GM12892 (cell line): ENCODE results near the gene FAM47E.
A peak's percentile ranks its signal among the peaks of the same experiment; 100 is the strongest.

Experiments used
- DNase-seq: peaks from one replicate; pipeline ENCODE4 v3.0.0; 2011; ENCODE audit not compliant: insufficient read length
- FAIRE-seq: peaks from 2 replicates; lab custom pipeline; 2011; peaks lifted over from hg19 to GRCh38; lab: Jason Lieb, UNC
- POLR2A ChIP-seq: IDR thresholded peaks from 2 replicates; pipeline ENCODE4 v1.6.1; 2011; ENCODE audit warnings: low read depth, low read length, control low read depth
- POLR2AphosphoS5 ChIP-seq: IDR thresholded peaks from 2 replicates; pipeline ENCODE4 v1.6.1; 2011; ENCODE audit warnings: low read depth, low read length, control low read depth
- TAF1 ChIP-seq: IDR thresholded peaks from 2 replicates; pipeline ENCODE4 v1.6.1; 2011; ENCODE audit warnings: low read depth, mild to moderate bottlenecking, control low read depth, low read length, borderline replicate concordance

Gene FAM47E

DNA sequence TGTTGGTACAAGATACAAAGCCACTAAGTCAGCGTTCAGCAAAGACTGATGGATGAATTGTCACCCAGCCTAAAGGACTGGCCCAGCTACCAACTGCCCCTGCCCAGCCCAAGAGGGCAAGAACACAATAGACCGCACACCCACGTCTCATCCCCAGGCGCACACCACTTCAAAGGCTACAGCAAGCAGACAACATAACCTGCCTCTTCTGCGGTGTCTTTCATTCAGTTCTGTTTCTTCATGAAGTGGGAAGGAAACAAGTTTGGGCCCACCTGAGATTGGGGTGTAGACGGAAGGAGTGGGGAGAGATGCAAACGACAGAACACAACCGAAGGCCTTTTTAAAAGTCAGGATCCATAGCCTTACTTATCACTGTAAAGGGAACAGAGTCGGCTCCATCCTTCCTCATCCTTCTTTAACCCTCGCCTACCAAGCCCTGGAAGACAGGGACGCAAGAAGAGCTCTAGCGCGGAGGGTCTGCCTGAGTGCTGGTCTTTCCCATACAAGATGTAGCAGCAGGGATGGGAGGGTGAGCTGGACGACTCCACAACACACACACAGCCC is 38.6 kb upstream of the FAM47E start:
- DNase-seq: no peak
- no peak for TF ChIP-seq TAF1
- TF ChIP-seq POLR2A: no peak
- TF ChIP-seq POLR2AphosphoS5: no peak
- peak; percentile 78 for FAIRE-seq

DNA sequence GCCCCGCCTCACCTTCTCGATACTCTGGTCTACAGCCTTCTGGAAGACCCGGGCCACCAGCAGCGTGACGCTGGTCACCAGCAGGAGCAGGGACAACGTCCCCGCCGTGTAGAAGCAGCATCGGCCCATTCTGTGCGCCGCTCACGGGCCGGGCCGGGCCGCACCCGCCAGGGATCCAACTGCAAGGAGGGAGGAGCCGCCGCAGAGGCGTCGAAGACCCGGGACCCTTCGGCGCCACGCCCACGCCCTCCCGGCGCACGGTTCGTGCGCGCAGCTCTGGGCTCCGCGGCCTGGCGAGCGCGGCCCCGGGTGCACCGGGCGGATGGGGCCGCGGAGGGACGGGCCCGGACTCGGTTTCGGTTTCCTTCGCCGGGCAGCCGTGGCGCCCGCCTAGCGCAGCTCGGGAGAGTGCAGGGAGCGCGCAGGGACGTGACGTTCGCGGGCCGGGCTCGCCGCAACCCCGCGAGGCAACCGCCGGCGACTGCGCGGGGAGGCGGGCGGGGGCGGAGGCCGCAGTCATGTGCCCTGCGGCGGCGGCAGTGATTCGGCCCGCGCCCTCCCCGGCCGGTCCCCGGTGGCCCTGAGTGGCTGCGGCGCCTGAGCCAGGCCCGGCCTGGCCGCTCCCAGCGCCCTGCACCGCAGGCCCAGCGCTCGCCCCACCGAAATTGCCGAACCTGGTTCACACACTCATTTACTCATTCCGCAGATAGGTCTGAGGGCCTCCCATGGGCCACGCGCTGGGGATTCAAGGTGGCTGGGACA is 37.9 kb upstream of the FAM47E start, which contains the start of gene SCARB2:
Gene SCARB2 (minus strand): TSS at position 410 of the 762 bp plus-strand sequence. CDS start 281 bp downstream, at position 129.
- TF ChIP-seq TAF1 (no peak), POLR2AphosphoS5 (0 out of 2 replicates have a peak, but pooled peaks have one; percentile 21), POLR2A (peak; percentile 60; the same call in 1 of the 2 replicates)
- peak; percentile 62 for DNase-seq
- FAIRE-seq: peak; percentile 94

DNA sequence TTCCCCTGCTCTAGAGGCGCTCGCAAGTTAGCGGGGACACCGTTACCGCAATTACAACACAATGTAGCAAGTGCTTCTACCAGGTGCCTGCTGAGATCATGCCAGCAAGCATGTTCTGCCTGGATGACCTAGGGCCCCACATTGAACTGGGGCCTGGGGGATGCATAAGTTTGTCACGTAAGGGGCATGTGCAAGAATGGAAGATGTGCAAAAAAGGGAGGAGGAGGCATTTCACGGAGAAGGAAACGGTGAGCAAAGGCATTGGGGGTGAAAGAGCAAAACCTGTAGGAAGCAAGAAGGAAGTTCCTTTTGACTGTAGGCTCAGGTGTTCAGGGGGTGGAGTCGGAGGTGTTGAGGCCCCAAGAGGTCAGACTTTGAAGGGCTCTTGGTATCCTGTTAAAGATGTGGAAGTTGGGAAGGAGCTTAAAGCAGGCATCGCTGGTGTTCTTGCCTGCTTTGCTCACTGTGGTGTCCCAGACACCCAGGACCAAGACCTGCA is 37.3 kb upstream of the FAM47E start:
- no peak for DNase-seq
- FAIRE-seq: no peak
- TF ChIP-seq POLR2AphosphoS5 (no peak), TAF1 (no peak), POLR2A (no peak)

DNA sequence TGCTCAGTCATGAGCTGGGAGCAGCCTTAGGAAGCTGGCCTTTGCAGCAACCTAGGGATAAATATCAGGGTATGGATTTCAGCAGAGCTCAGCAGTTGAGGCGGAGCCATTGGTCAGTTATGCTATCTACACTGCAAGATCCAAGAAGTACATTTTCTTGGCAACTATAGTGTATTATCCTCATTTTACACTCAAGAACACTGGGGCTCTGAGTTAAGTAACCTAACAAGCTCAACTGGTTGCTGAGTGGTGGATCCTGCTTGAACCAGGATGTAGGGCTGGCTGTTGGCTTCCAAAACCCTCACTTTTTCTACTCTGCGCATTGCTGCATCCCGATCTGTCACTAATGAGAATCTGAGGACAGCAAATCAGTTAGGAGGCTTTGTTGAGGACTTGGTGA is 36.4 kb upstream of the FAM47E start:
- DNase-seq (no peak), FAIRE-seq (no peak)
- TF ChIP-seq POLR2AphosphoS5: no peak
- no peak for TF ChIP-seq TAF1
- TF ChIP-seq POLR2A: no peak

DNA sequence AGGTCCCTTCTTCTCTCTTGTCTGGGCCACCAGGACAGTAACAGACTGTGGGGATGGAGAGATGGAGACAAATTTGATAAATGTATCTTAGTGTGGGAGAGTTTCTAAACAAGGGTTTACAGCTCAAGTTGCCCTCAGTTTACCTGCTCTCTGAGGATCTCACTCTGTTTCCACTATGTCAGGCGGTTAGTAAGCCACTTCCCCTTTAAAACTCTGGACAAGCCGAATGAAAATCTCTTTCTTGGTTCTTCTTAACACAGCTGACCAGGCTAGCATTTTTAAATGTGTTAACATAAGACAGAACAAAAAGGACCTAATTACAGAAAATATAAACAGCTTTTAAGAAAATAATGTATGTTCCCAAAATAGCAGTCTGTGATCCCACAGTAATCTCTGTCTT is 35.0 kb upstream of the FAM47E start:
- FAIRE-seq (no peak), DNase-seq (no peak)
- TF ChIP-seq POLR2AphosphoS5: no peak
- TF ChIP-seq TAF1: no peak
- TF ChIP-seq POLR2A: no peak

DNA sequence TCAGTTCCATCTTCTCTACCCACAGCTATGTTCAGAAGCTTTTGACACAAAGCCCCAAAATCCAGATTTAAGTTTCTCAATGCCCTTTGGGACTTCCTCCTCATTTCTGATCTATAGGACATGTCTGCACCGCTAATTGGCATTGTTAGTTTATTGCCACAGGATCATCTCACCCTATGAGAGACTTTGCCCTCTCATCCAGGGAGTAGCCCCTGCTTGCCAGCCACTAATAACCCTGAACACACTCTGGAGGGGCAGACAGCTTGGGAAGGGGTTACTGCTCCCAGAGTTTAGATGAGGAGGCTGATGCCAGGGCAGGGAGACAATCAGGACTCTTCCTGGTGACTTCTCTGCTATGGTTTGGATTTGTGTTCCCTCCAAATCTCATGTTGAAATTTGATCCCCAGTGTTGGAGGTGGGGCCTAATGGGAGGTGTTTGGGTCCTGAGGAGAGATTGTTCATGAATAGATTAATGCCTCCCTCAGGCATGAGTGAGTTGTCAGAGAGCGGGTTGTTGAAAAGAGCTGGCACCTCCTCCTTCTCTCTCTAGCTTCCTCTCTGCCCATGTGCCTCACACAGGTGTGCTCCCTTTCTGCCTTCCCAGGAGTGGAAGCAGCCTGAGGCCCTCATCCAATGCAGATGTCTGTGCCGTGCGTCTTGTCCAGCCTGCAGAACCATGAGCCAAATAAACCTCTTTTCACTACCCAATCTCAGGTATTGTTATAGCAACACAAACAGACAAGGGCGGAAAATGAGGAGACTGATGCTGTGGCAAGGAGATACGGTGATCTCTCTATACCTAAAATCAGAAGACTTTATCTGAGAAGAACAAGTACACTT is 34.3 kb upstream of the FAM47E start:
- FAIRE-seq (no peak), DNase-seq (no peak)
- TF ChIP-seq TAF1 (no peak), POLR2A (no peak), POLR2AphosphoS5 (no peak)

DNA sequence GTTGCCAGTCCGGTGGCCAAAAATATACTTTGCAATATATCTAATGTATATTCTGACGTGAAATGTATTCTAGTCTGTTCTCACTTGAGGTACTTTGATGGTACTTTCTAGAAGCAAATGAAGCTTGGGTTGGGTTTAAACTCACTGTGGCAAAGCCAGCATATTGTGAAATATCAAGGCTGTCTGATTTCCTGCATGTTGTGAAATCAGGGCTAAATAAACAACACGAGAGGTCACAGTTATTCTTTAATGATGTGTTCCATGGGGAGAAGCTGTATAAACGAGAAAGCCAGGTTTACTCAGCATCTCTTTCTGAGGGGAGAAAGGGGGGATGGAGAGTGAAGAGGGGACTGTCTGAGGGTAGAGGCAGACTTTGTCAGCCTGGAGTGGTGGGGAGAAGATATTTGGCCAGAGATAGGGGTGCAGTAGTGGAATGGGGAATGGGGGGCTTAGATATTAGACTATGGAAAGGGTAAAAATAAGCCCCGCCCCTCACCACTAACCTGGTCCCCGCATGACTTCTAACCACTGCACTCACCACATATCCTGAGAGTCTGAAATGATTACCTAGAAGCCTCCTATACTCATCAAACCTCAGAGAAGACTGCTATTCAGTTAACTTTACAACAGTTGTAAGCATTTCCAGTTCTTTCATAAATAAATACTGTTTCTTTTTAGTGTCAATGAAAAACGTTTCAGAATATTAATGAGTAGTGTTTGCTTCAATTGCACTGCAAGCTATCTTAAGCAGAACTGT is 32.0 kb upstream of the FAM47E start:
- TF ChIP-seq TAF1 (no peak), POLR2A (no peak), POLR2AphosphoS5 (no peak)
- FAIRE-seq (no peak), DNase-seq (no peak)

DNA sequence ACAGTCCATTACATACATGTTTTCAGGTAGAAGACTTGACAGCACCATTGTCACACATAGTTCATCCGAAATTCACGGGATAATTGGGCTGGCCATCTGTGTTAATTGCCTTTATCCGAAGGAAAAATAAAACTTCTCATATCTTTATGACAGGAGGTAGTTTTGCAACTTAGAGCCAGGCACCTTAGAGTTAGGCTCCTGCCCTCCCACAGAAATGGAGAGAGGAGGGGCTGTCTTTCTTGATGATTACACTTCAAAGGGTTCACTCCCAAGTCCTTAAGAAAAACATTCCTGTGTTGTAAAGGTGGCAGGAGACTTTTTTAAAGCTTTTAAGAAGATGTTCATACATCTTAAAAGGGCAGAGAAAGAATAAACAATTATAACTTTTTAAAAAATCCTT is 27.4 kb upstream of the FAM47E start:
- DNase-seq (no peak), FAIRE-seq (no peak)
- TF ChIP-seq POLR2AphosphoS5 (no peak), POLR2A (no peak), TAF1 (no peak)

DNA sequence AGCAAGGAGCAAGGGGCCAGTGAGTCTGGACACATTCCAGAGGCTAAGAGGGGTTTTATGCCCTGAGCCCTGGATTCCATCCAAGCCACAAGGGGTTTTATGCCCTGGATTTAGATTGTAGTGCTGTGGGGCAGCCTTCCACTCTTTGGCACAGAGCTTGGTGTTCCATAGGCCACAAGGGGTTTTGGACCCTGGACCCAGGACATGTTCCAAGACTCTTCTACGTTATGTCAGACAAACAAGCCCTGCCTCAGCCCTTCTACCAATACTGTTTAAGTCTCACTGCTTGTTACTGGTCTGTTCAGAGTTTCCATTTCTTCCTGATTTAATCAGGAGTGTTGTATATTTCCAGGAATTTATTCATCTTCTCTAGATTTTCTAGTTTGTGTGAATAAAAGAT is 25.1 kb upstream of the FAM47E start:
- TF ChIP-seq POLR2A: no peak
- FAIRE-seq (no peak), DNase-seq (no peak)

DNA sequence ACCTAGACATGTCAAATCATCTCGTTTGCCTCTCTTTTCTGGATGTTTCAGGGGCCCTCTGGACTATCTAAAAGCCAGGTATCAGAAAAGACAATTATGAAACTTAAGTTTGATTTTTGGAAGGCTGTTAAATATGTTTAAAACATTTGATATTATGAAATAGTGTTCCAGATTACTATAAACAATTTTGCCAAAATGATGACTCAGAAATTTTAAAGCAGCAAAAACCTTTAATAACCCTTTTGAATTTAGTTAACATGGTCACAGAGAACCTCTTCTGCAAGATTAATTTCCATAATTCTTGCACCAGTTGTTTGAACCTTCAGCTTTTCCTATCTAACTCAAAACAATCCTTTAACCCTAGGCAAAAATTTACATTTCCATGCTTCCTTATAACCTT is 18.8 kb upstream of the FAM47E start:
- DNase-seq: no peak
- TF ChIP-seq TAF1 (no peak), POLR2A (no peak), POLR2AphosphoS5 (no peak)
- FAIRE-seq: no peak
